PC-3 (cell line): Measurements from ENCODE around the gene SETMAR. TPM values are rescaled to one million over a fixed set of nuclear protein-coding genes. Genes with fewer than 3 reads are reported as not detected.

ENCODE experiments used
- ATAC-seq: fragments of 200-7000 bp; cut with Tn5 transposase; 2 replicates; pipeline ENCODE4 v1.9.1; 2020; ENCODE audit warnings: mild to moderate bottlenecking, moderate library complexity
- BruUV-seq: library from RNA; stranded (reverse); fragments of 400-500 nt; replicated peaks from 2 replicates; lab custom pipeline; 2021; lab: Mats Ljungman, UMichigan
- CTCF ChIA-PET: fragments of 300-600 bp; sonication (Branson Sonifier 250); formaldehyde crosslinking; loops from one replicate; lab custom pipeline; 2022; ENCODE audit warnings: antibody characterized with exemption; lab: Charles Lee
- POLR2A ChIA-PET: fragments of 300-600 bp; sonication (Branson Sonifier 250); formaldehyde crosslinking; loops from one replicate; lab custom pipeline; 2022; ENCODE audit warnings: antibody characterized with exemption; ENCODE audit not compliant: unreplicated experiment; lab: Charles Lee
- DNase-seq: peaks from one replicate; pipeline ENCODE4 v3.0.0-alpha.2; 2015
- H2AFZ ChIP-seq: fragments of 300-600 bp; sonication (generic); 2 replicates; pipeline ENCODE4 v1.6.0; 2016; ENCODE audit warnings: antibody characterized with exemption, low read length
- H3F3A ChIP-seq: fragments of 300-600 bp; sonication (generic); one replicate; pipeline ENCODE4 v1.6.0; 2017; ENCODE audit warnings: antibody characterized with exemption, low read length, control low read depth, mild to moderate bottlenecking; ENCODE audit not compliant: unreplicated experiment
- H3K27ac ChIP-seq: fragments of 300-600 bp; sonication (generic); 2 replicates; pipeline ENCODE4 v1.5.1; 2016; ENCODE audit warnings: mild to moderate bottlenecking, low read length
- H3K27me3 ChIP-seq: fragments of 300-600 bp; sonication (generic); 2 replicates; pipeline ENCODE4 v1.6.1; 2016; ENCODE audit warnings: low read length, mixed read lengths
- H3K36me3 ChIP-seq: fragments of 300-600 bp; sonication (generic); 2 replicates; pipeline ENCODE4 v1.6.1; 2016; ENCODE audit warnings: low read depth, mixed run types, low read length, mixed read lengths
- H3K4me1 ChIP-seq: fragments of 300-600 bp; sonication (generic); 2 replicates; pipeline ENCODE4 v1.5.1; 2016; ENCODE audit warnings: low read length; ENCODE audit not compliant: insufficient read depth
- H3K4me2 ChIP-seq: fragments of 300-600 bp; sonication (generic); 2 replicates; pipeline ENCODE4 v1.6.0; 2016; ENCODE audit warnings: low read length
- H3K4me3 ChIP-seq: fragments of 300-600 bp; sonication (generic); 2 replicates; pipeline ENCODE4 v1.5.1; 2016; ENCODE audit warnings: mild to moderate bottlenecking, low read length, mixed read lengths
- H3K79me2 ChIP-seq: fragments of 300-600 bp; sonication (generic); 2 replicates; pipeline ENCODE4 v1.6.1; 2017; ENCODE audit warnings: low read length, mixed read lengths
- H3K9ac ChIP-seq: fragments of 300-600 bp; sonication (generic); 2 replicates; pipeline ENCODE4 v1.6.0; 2016; ENCODE audit warnings: mild to moderate bottlenecking, low read length
- H3K9me2 ChIP-seq: fragments of 300-600 bp; sonication (generic); replicated peaks from 2 replicates; pipeline ENCODE4 v1.6.1; 2016; ENCODE audit warnings: mixed run types, low read length, mixed read lengths
- H3K9me3 ChIP-seq: fragments of 300-600 bp; sonication (generic); 2 replicates; pipeline ENCODE4 v1.6.1; 2016; ENCODE audit warnings: low read length, mixed read lengths
- H4K20me1 ChIP-seq: fragments of 300-600 bp; sonication (generic); 2 replicates; pipeline ENCODE4 v1.6.1; 2016; ENCODE audit warnings: low read length, mixed read lengths
- CTCF ChIP-seq: fragments of 300-600 bp; sonication (generic); conservative IDR thresholded peaks from 2 replicates; pipeline ENCODE4 v1.5.1; 2017; ENCODE audit warnings: antibody characterized with exemption, low read depth, mild to moderate bottlenecking, low read length
- EZH2 ChIP-seq: fragments of 300-600 bp; sonication (generic); IDR thresholded peaks from one replicate; pipeline ENCODE4 v1.6.1; 2017; ENCODE audit warnings: antibody characterized with exemption, mild to moderate bottlenecking, low read length; ENCODE audit not compliant: unreplicated experiment
- EZH2phosphoT487 ChIP-seq: fragments of 300-600 bp; sonication (generic); IDR thresholded peaks from 2 replicates; pipeline ENCODE4 v1.6.1; 2018; ENCODE audit warnings: mild to moderate bottlenecking, antibody characterized with exemption, low read length, borderline replicate concordance
- intact Hi-C: fragments of 100-400 bp; cut with micrococcal nuclease; formaldehyde crosslinking; loops from 2 replicates; pipeline ENCODE4 v1.9.0; 2023
- total RNA-seq: library from RNA; depleted of rRNA; stranded (reverse); fragments of >200 nt; gene quantifications from 2 replicates; pipeline ENCODE4 v1.2.3, GENCODE V29; 2014

SETMAR gene
- total RNA-seq, 1 experiment from 2014 or later = 17.5 TPM

- ATAC-seq (no peak), DNase-seq (no peak)
- CTCF ChIA-PET = no interaction called here
- TF ChIP-seq EZH2 (no peak), CTCF (no peak), EZH2phosphoT487 (no peak)
- Histone ChIP-seq H4K20me1 (no peaks in the 10 kb centered on the region), H3K4me2 (no peak overlapping the region), H3K9me2 (no peaks in the 10 kb centered on the region), H3K4me1 (no peaks in the 10 kb centered on the region), H3F3A (no peaks in the 10 kb centered on the region), H3K36me3 (0 out of 2 replicates have a peak, but pooled peaks cover 5% of the 10 kb centered on the region), H2AFZ (no peak overlapping the region), H3K79me2 (peaks cover 6% of the 10 kb centered on the region), H3K9me3 (no peaks in the 10 kb centered on the region), H3K9ac (no peak overlapping the region), H3K4me3 (no peak overlapping the region), H3K27me3 (no peaks in the 10 kb centered on the region), H3K27ac (no peak overlapping the region)
- POLR2A ChIA-PET = no interaction called here
- BruUV-seq = no TSS peak
- intact Hi-C loops = no loop called here
These were observed 6.4 kb downstream of the SETMAR start for GRCh38 chr3:4309491-4310128.

GRCh38 chr3:4310971-4311370 is 7.8 kb downstream of the SETMAR start:
- H3K79me2 ChIP-seq = no peaks in the 10 kb centered on the region
- no peaks in the 10 kb centered on the region for H4K20me1 ChIP-seq
- no peaks in the 10 kb centered on the region for H3K9me2 ChIP-seq
- no peak overlapping the region for H3K4me3 ChIP-seq
- no peaks in the 10 kb centered on the region for H3K9me3 ChIP-seq
- no peak overlapping the region for H3K27ac ChIP-seq
- DNase-seq = no peak
- H2AFZ ChIP-seq = no peak overlapping the region
- no peak overlapping the region for H3K4me2 ChIP-seq
- ATAC-seq = no peak
- ChIA-PET POLR2A (no interaction called here), CTCF (no interaction called here)
- H3K36me3 ChIP-seq = 0 out of 2 replicates have a peak, but pooled peaks cover 5% of the 10 kb centered on the region
- H3F3A ChIP-seq = no peaks in the 10 kb centered on the region
- no TSS peak for BruUV-seq
- no peaks in the 10 kb centered on the region for H3K27me3 ChIP-seq
- TF ChIP-seq EZH2 (no peak), CTCF (no peak), EZH2phosphoT487 (no peak)
- no peak overlapping the region for H3K9ac ChIP-seq
- no peaks in the 10 kb centered on the region for H3K4me1 ChIP-seq
- intact Hi-C loops = no loop called here

- Histone ChIP-seq H3F3A (no peaks in the 10 kb centered on the region), H3K36me3 (0 out of 2 replicates have a peak, but pooled peaks cover 5% of the 10 kb centered on the region), H3K27ac (no peak overlapping the region), H3K9me3 (no peaks in the 10 kb centered on the region), H2AFZ (no peak overlapping the region), H3K9ac (no peak overlapping the region), H3K4me2 (no peak overlapping the region), H3K4me3 (no peak overlapping the region), H3K4me1 (no peaks in the 10 kb centered on the region), H3K9me2 (no peaks in the 10 kb centered on the region), H3K27me3 (no peaks in the 10 kb centered on the region), H4K20me1 (no peaks in the 10 kb centered on the region), H3K79me2 (no peaks in the 10 kb centered on the region)
- TF ChIP-seq EZH2phosphoT487 = no peak
- no peak for TF ChIP-seq EZH2
- no peak for TF ChIP-seq CTCF
- BruUV-seq = no TSS peak
- ATAC-seq (0 out of 2 replicates have a peak, but pooled peaks have one; percentile 10), DNase-seq (no peak)
- POLR2A ChIA-PET = no interaction called here
- intact Hi-C loops = no loop called here
- CTCF ChIA-PET = no interaction called here
These were observed 8.3 kb downstream of the SETMAR start for GRCh38 chr3:4311496-4311895.
